Mucosa of descending colon (tissue), 3 donors: ENCODE measurements around the gene SDK1. TPM values are rescaled to one million over a fixed set of nuclear protein-coding genes. Genes with fewer than 3 reads are reported as not detected.

ENCODE experiments used
- ATAC-seq: fragments of 200-7000 bp; cut with Tn5 transposase; one replicate; pipeline ENCODE4 v1.9.1; 2020; ENCODE audit warnings: mild to moderate bottlenecking, moderate library complexity
- DNase-seq, 3 donors: peaks; one replicate each; pipeline ENCODE4 v3.0.0-alpha.2; 2020
- H3K36me3 ChIP-seq: fragments of 200-600 bp; one replicate; pipeline ENCODE4 v1.8.0; 2021; ENCODE audit warnings: low read depth, mild to moderate bottlenecking
- H3K4me1 ChIP-seq: fragments of 200-600 bp; one replicate; pipeline ENCODE4 v1.8.0; 2021; ENCODE audit warnings: low read depth, mild to moderate bottlenecking
- H3K4me3 ChIP-seq: fragments of 200-600 bp; one replicate; pipeline ENCODE4 v1.8.0; 2021; ENCODE audit warnings: mild to moderate bottlenecking
- H3K9me3 ChIP-seq: fragments of 200-600 bp; one replicate; pipeline ENCODE4 v1.8.0; 2021; ENCODE audit warnings: mild to moderate bottlenecking
- intact Hi-C, 2 donors: fragments of 100-400 bp; cut with DNase I in 1 of 2; cut with micrococcal nuclease in 1 of 2; formaldehyde crosslinking; loops; one replicate each; pipeline versions ENCODE4 v1.11.0 to v1.11.1; 2022; cut with DNase I, micrococcal nuclease
- total RNA-seq, 3 donors: library from RNA; stranded (reverse); fragmentation: NEBNext Ultra II Directional in 2 of 3; extraction: Animal tissue kit (Norgen Biotek cat#: 25700) in 2 of 3; gene quantifications; one replicate each; pipeline versions ENCODE4 v1.2.1 to v1.2.4, GENCODE V29; 2021 to 2023
- TF ChIP-seq, protein P1 (sequence below): fragments of 200-600 bp; IDR thresholded peaks from one replicate; pipeline ENCODE4 v1.8.0; 2022; ENCODE audit warnings: antibody characterized with exemption, mild to moderate bottlenecking
- donor health status: DM: no; HTN: no; CAD: no; lungs with moderate emphysema.
- donor health status: DM: no; HTN: no; CAD: no.
- donor health status: DM: no; HTN: yes; CAD: no.

Gene SDK1
- total RNA-seq, 3 donors from 2014 or later: 2.7 to 20.2 (median 4.2) TPM

DNA sequence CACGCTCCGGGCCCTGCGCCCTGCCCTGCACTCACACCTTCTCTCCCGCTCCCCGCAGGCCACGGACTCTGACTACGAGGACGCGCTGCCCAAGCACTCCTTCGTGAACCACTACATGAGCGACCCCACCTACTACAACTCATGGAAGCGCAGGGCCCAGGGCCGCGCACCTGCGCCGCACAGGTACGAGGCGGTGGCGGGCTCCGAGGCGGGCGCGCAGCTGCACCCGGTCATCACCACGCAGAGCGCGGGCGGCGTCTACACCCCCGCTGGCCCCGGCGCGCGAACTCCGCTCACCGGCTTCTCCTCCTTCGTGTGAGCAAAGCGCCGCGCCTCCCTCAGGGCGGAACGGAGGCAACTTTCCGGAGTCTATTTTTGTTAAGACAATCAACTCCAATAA is 964.0 kb downstream of the SDK1 start:
- intact Hi-C loops: no loop called here
- Histone ChIP-seq H3K36me3 (no peaks in the 10 kb centered on the region), H3K9me3 (no peaks in the 10 kb centered on the region), H3K4me1 (no peaks in the 10 kb centered on the region), H3K4me3 (no peak overlapping the region)
- ATAC-seq: no peak
- TF ChIP-seq, protein P1, sequence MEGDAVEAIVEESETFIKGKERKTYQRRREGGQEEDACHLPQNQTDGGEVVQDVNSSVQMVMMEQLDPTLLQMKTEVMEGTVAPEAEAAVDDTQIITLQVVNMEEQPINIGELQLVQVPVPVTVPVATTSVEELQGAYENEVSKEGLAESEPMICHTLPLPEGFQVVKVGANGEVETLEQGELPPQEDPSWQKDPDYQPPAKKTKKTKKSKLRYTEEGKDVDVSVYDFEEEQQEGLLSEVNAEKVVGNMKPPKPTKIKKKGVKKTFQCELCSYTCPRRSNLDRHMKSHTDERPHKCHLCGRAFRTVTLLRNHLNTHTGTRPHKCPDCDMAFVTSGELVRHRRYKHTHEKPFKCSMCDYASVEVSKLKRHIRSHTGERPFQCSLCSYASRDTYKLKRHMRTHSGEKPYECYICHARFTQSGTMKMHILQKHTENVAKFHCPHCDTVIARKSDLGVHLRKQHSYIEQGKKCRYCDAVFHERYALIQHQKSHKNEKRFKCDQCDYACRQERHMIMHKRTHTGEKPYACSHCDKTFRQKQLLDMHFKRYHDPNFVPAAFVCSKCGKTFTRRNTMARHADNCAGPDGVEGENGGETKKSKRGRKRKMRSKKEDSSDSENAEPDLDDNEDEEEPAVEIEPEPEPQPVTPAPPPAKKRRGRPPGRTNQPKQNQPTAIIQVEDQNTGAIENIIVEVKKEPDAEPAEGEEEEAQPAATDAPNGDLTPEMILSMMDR: no peak
- no peak for DNase-seq

GRCh38 chr7:4265676-4266075 is 964.6 kb downstream of the SDK1 start:
- Histone ChIP-seq H3K9me3 (no peaks in the 10 kb centered on the region), H3K4me1 (no peaks in the 10 kb centered on the region), H3K4me3 (no peak overlapping the region), H3K36me3 (no peaks in the 10 kb centered on the region)
- ATAC-seq (no peak), DNase-seq (no peak)
- TF ChIP-seq, protein P1: no peak
- intact Hi-C loops: no loop called here

DNA sequence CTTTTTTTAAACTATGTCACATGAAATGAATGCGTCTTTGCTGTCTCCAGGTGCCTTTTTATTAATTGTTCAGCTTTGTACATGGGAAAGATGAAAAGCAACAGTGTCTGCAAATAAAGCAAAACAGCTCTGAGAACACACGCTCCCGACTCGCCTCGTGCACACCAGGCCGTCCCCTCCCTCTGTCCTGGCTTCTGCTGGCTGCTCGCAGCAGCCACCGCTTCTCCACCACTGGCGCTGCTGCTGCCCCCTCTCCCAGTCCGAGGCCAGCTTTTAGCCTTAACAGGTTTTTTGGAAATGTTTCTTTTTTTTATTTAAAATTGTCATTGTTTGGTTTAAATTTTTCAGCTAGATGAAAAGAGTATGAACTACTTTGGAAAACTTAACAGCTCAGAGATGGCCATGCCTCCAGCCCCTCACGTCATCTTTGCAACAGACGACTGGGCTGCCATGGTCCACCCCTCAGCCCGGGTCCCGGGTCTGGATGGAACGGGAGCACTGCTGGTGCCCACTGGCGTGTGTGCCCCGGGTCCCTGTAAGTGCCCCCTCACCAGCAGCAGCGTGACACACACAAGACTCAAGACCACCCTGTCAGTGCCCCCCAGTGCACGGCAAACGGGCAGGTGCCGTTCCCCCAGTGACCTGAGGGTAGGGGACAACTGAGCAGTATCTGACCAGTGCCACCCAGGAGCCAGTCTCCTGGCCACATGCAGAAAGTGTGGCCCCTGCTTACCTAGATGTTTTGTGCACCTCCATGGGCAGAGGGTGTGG is 965.4 kb downstream of the SDK1 start:
- H3K36me3 ChIP-seq: no peaks in the 10 kb centered on the region
- TF ChIP-seq, protein P1: no peak
- ATAC-seq (no peak), DNase-seq (no peak)
- no peak overlapping the region for H3K4me3 ChIP-seq
- intact Hi-C loops: no loop called here
- H3K9me3 ChIP-seq: no peaks in the 10 kb centered on the region
- H3K4me1 ChIP-seq: no peaks in the 10 kb centered on the region

DNA sequence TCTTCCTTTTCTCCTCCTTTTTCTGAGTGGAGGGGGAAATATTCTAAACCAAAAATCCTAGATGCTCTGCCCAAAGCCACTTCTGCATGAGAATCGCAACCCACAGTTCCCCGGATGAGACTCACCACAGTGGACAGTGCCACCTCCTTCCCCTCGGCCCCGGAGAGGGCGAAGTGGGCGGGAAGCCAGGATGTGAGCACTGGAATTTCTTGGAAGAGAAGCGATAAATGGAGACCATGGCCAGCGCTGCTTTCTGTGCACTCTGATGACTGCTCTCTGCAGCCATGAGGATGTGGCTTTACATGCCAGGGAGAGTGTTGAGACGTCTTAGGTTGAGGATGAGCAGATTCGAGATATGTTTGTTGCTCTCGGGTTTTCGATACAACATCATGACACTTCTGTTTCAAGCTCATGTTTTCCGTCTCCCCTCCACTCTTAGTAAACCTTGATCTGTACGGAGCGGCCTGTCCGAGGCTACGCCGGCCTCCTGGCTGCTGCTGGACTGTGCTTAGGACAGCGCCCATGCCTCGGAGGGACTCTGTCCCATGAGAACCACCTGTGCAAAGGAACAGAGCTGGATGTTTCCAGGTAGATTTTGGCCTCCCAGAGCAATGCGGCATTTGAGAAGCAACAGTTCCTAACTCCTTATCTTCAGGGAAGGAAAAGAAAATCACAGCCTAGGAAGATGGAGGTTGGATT is 966.4 kb downstream of the SDK1 start:
- TF ChIP-seq, protein P1: no peak
- Histone ChIP-seq H3K4me3 (no peak overlapping the region), H3K36me3 (no peaks in the 10 kb centered on the region), H3K4me1 (no peaks in the 10 kb centered on the region), H3K9me3 (no peaks in the 10 kb centered on the region)
- ATAC-seq (no peak), DNase-seq (no peak)
- intact Hi-C loops: no loop called here

DNA sequence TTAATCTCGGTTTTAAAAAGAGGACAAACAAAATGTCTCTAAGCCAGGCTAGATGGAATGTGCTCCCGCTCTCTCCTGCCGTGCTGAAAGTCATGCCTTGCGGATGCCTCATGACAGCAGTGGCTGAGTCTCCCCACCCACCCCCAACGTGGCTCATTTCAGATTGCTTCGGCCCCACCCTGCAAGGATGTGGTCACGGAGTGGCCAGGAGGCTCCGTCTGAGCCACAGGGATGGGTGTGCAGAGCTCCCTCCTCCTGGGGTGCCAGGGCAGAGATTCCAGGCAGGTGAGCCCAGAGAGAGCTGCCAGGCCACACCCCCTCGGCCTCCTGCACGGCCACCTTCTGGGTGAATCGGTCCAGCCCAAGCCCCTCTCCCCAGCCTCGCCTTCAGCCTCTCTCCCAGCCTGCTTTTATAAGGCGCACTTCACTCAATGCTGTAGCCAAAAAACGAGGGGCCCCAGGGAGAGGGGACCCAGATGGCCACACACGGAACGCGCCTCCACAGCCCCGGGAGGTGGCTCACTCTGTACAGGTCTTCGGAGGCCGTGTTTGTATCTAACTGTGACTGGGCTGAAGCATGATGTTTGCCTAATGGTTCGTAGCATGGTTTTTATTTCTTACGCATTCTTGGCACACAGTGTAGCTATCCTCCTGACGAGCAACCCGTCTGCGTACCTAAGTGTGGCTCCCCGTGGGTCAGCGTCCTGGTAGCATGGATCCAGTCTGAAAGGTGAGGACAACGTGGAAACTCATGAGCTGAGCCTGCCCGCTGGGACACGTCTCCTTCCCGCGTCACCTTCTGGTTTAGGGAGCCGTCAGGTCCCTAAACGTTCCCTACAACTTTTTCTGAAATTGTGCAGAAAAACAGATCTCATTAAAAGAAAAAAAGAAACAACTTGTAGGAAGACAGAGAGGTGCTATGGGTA is 967.3 kb downstream of the SDK1 start:
- DNase-seq: no peak
- ATAC-seq: no peak
- no peaks in the 10 kb centered on the region for H3K36me3 ChIP-seq
- no peaks in the 10 kb centered on the region for H3K9me3 ChIP-seq
- H3K4me1 ChIP-seq: no peaks in the 10 kb centered on the region
- TF ChIP-seq, protein P1: no peak
- H3K4me3 ChIP-seq: no peak overlapping the region
- intact Hi-C loops: no loop called here
